K562 (cell line): ENCODE data around the gene UMODL1. TPM values are rescaled to one million over a fixed set of nuclear protein-coding genes. Genes with fewer than 3 reads are reported as not detected.

Experiments used
- CBFA2T2 ChIP-seq: fragments of 450-650 bp; conservative IDR thresholded peaks from 2 replicates; pipeline ENCODE4 v1.6.1; 2017; ENCODE audit warnings: mild to moderate bottlenecking
- CCAR2 ChIP-seq: fragments of 200-400 bp; formaldehyde crosslinking; IDR thresholded peaks from 2 replicates; pipeline ENCODE4 v1.6.1; 2017; ENCODE audit warnings: mild to moderate bottlenecking, low read depth, low read length
- FOS ChIP-seq: IDR thresholded peaks from 3 replicates; pipeline ENCODE4 v1.6.1; 2011; ENCODE audit not compliant: insufficient read length; ENCODE audit errors: extremely low read depth
- RBM25 ChIP-seq: fragments of 200-400 bp; formaldehyde crosslinking; IDR thresholded peaks from 2 replicates; pipeline ENCODE4 v1.6.1; 2018; ENCODE audit warnings: low read length, low read depth, moderate library complexity; ENCODE audit not compliant: severe bottlenecking
- TFE3 ChIP-seq: fragments of 450-650 bp; formaldehyde crosslinking; IDR thresholded peaks from 2 replicates; pipeline ENCODE4 v1.4.0; 2020; ENCODE audit warnings: mild to moderate bottlenecking, mixed read lengths
- ZNF253 ChIP-seq: fragments of 250-450 bp; sonication (Bioruptor Pico); conservative IDR thresholded peaks from 2 replicates; pipeline ENCODE4 v1.6.1; 2021; ENCODE audit warnings: mild to moderate bottlenecking
- ZNF263 ChIP-seq: sonication (generic); formaldehyde crosslinking; IDR thresholded peaks from 2 replicates; pipeline ENCODE4 v1.8.0; 2022; ENCODE audit warnings: mild to moderate bottlenecking, missing genetic modification reagents, borderline replicate concordance
- polyA plus RNA-seq, 8 experiments: library from polyadenylated mRNA; depleted of rRNA in 4 of 8; stranded (reverse) in 5 of 8; unstranded in 3 of 8; fragments of >200 nt; fragmentation: Nextera tagmentation in 2 of 8; fragmentation: Illumina TruSeq in 1 of 8; extraction: Ambion mirVana in 2 of 8; extraction: Trizol in 1 of 8; gene quantifications; 2 replicates each; pipeline versions ENCODE4 v1.2.1 to v1.2.3, GENCODE V29; 2011 to 2014; ENCODE audit warnings: inconsistent platforms in 1 of 8, missing spikeins in 1 of 8
- total RNA-seq, 7 experiments: library from RNA; depleted of rRNA in 6 of 7; stranded (reverse); fragments of >200 nt in 6 of 7; fragmentation: Illumina TruSeq in 2 of 7; extraction: Trizol in 2 of 7; gene quantifications; 2 replicates each; pipeline versions ENCODE4 v1.2.1 to v1.2.3, GENCODE V29; 2011 to 2021; ENCODE audit warnings: low replicate concordance in 1 of 7
- TF ChIP-seq, protein P1 (sequence below): fragments of 250-450 bp; sonication (Bioruptor Pico); IDR thresholded peaks from 2 replicates; pipeline ENCODE4 v1.4.0; 2020; ENCODE audit warnings: mild to moderate bottlenecking, moderate library complexity

The UMODL1 gene
- total and polyA plus RNA-seq, 9 of the 15 experiments (the other 6 are each of a cell fraction or from before 2014, with no cell fraction given): not detected

DNA sequence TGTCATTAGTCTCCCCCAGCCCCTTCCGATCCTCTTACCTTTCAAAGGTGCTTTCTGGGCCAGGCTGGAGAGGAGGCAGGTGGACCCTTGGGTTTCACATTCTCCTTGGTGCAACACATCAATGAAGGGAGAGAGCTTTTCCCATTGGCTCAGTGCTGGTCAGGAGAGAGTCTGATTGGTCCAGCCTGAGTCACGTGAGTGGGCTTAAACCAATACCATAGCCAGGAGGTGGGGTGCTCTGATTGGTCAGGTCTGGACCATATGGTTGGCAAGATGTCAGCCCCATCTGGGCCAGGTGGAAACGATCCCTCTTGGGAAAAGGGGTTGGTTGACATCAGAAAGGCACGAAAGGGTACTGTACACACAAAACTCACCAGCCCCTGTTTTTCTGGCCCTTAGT is 103.1 kb downstream of the UMODL1 start (continued):
- TF ChIP-seq, protein P1, sequence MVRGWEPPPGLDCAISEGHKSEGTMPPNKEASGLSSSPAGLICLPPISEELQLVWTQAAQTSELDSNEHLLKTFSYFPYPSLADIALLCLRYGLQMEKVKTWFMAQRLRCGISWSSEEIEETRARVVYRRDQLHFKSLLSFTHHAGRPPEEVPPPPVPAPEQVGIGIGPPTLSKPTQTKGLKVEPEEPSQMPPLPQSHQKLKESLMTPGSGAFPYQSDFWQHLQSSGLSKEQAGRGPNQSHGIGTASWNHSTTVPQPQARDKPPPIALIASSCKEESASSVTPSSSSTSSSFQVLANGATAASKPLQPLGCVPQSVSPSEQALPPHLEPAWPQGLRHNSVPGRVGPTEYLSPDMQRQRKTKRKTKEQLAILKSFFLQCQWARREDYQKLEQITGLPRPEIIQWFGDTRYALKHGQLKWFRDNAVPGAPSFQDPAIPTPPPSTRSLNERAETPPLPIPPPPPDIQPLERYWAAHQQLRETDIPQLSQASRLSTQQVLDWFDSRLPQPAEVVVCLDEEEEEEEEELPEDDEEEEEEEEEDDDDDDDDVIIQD: no peak
- peak; percentile 29 for TF ChIP-seq CBFA2T2
- no peak for TF ChIP-seq CCAR2
- TF ChIP-seq ZNF253 (CRISPR knock-in tag): no peak
- TF ChIP-seq FOS: peak; percentile 72
- peak; percentile 96 for TF ChIP-seq TFE3 (CRISPR knock-in tag)
- no peak for TF ChIP-seq ZNF263 (CRISPR knock-in tag)
- peak; percentile 21 for TF ChIP-seq RBM25
